BLaER1 treated with 17β-estradiol and CSF1 and Interleukin-3, amounts not matched to agents 10 nM and 100 nM (cell line): ENCODE results near the gene MCTP1.

ENCODE experiments used
- H3K27ac ChIP-seq, 11 experiments: shearing (Covaris generic); formaldehyde crosslinking; 2 replicates each; pipeline ENCODE4 v1.8.1; 2022
- H3K27me3 ChIP-seq, 11 experiments: shearing (Covaris generic); formaldehyde crosslinking; 2 replicates each; pipeline ENCODE4 v1.8.1; 2022
- H3K36me3 ChIP-seq, 11 experiments: shearing (Covaris generic); formaldehyde crosslinking; 2 replicates each; pipeline ENCODE4 v1.8.1; 2022
- H3K4me1 ChIP-seq, 10 experiments: shearing (Covaris generic); formaldehyde crosslinking; 2 replicates each; pipeline ENCODE4 v1.8.1; 2022
- H3K4me2 ChIP-seq, 11 experiments: shearing (Covaris generic); formaldehyde crosslinking; 2 replicates each; pipeline ENCODE4 v1.8.1; 2022
- H3K4me3 ChIP-seq, 10 experiments: shearing (Covaris generic); formaldehyde crosslinking; 2 replicates each; pipeline ENCODE4 v1.8.1; 2022
- H3K9ac ChIP-seq, 11 experiments: shearing (Covaris generic); formaldehyde crosslinking; 2 replicates each; pipeline ENCODE4 v1.8.1; 2022
- H3K9me3 ChIP-seq, 11 experiments: shearing (Covaris generic); formaldehyde crosslinking; replicated peaks in 1 of 11; 2 replicates each; pipeline ENCODE4 v1.8.1; 2022
- H4K20me1 ChIP-seq, 11 experiments: shearing (Covaris generic); formaldehyde crosslinking; 2 replicates each; pipeline ENCODE4 v1.8.1; 2022
- Cebpa-rat ChIP-seq, 11 experiments: shearing (Covaris generic); IDR thresholded peaks; 2 replicates each; pipeline ENCODE4 v1.8.1; 2022

MCTP1 gene

DNA sequence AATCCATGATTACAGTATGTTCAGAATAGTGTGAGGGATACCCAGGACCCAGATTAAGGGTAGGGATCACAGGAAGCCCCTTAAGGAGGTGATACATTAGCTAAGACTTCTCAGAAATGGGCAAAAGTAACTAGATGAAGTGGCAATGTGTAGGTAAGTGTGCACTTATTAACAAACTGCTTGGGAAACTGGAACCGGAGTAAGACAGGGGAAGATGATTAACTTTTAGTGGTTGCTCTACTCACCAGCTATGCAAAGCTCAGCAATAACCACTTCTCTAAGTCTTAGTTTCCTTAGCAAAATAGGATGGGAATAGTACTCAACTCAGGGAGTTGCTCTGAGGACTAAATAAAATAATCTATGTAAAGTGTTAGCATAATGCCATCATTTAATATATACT, 182.2 kb downstream of the MCTP1 start:
- H4K20me1 ChIP-seq = no peaks in the 10 kb centered on the region
- H3K36me3 ChIP-seq = no peaks in the 10 kb centered on the region
- no peak overlapping the region for H3K27ac ChIP-seq
- H3K4me3 ChIP-seq = no peak overlapping the region
- no peaks in the 10 kb centered on the region for H3K9me3 ChIP-seq
- H3K4me1 ChIP-seq = peaks cover 0 to 14% (median 0%) of the 10 kb centered on the region in 10 experiments; a peak in 3 of 20 replicates
- no peak for TF ChIP-seq Cebpa-rat (IDR thresholded peaks at IDR 0.05)
- H3K27me3 ChIP-seq = no peaks in the 10 kb centered on the region
- no peak overlapping the region for H3K9ac ChIP-seq
- peak overlapping the region in 2 of 11 experiments; percentile 23 to 29; a peak in 4 of 22 replicates for H3K4me2 ChIP-seq

DNA sequence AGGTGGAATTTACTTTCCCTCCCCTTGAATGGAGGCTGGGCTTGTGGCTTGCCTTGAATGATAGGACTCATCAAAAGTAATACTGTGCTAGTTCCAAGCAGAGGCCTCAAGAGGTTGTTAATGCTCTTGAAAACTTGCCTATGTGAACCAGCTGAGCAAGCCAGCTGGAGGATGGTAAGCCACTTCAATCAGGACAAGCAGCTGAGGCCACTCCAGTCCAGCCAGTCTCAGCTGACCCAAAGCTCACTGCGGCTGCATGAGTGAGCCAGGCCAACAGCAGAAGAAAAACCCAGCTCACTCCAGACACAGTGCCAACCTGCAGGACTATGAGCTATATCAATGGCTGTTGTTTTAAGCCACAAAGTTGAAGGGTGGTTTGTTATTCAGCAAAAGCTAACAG, 182.8 kb downstream of the MCTP1 start:
- Histone ChIP-seq H3K4me2 (peak overlapping the region in 2 of 11 experiments; percentile 23 to 29; a peak in 4 of 22 replicates), H3K9ac (no peak overlapping the region), H3K36me3 (no peaks in the 10 kb centered on the region), H3K9me3 (no peaks in the 10 kb centered on the region), H4K20me1 (no peaks in the 10 kb centered on the region), H3K27me3 (no peaks in the 10 kb centered on the region), H3K4me1 (peaks cover 0 to 14% (median 0%) of the 10 kb centered on the region in 10 experiments; a peak in 3 of 20 replicates), H3K4me3 (no peak overlapping the region), H3K27ac (no peak overlapping the region)
- TF ChIP-seq Cebpa-rat (IDR thresholded peaks at IDR 0.05) = no peak

DNA sequence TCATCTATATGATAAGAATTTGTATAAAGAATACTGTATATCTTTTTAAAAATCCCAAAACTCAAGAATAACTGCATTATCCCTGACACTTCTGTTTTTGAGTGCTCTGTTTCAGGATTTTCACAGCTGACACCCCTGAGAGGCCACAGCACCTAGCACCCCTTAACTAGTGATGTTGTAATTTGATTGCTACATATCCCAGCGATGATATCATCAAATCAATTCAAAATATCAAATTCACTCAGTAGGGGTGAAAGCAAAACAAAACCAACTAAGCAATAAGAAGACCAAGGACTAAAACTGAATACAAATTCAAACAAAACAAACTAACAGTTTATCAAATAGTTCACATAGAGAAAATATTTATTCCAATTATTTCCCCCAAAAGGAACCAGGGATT, 184.3 kb downstream of the MCTP1 start:
- Histone ChIP-seq H3K4me1 (peaks cover 0 to 14% (median 0%) of the 10 kb centered on the region in 10 experiments; a peak in 3 of 20 replicates), H3K4me2 (no peak overlapping the region), H3K27me3 (no peaks in the 10 kb centered on the region), H3K27ac (no peak overlapping the region), H3K36me3 (no peaks in the 10 kb centered on the region), H4K20me1 (no peaks in the 10 kb centered on the region), H3K4me3 (no peak overlapping the region), H3K9me3 (no peaks in the 10 kb centered on the region), H3K9ac (no peak overlapping the region)
- TF ChIP-seq Cebpa-rat (IDR thresholded peaks at IDR 0.05) = no peak

DNA sequence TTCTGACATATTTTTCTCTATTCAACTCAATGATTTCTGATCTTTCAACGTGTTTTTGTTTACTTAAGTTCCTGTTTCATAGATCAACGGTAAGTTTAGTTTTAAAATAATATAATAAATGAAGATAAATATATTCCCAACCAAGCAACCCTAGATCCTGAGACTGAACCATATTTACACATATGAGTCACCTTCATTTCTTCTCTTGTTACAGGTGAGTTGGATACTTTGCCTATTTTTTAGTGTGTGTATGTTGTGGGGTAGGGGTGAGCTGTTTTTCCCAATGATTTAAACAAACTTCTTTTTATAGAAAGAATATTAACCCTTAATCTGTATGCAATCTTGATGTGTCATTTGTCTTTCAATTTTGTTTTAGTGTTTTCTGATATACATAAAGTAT, 186.9 kb downstream of the MCTP1 start:
- peaks cover 0 to 8% (median 0%) of the 10 kb centered on the region in 10 experiments; a peak in 3 of 20 replicates for H3K4me1 ChIP-seq
- H3K9ac ChIP-seq = no peak overlapping the region
- no peak for TF ChIP-seq Cebpa-rat (IDR thresholded peaks at IDR 0.05)
- no peaks in the 10 kb centered on the region for H4K20me1 ChIP-seq
- H3K4me2 ChIP-seq = no peak overlapping the region
- H3K27ac ChIP-seq = no peak overlapping the region
- no peaks in the 10 kb centered on the region for H3K36me3 ChIP-seq
- no peaks in the 10 kb centered on the region for H3K27me3 ChIP-seq
- H3K4me3 ChIP-seq = no peak overlapping the region
- peaks cover 0 to 10% (median 0%) of the 10 kb centered on the region in 11 experiments; a peak in 6 of 22 replicates for H3K9me3 ChIP-seq

DNA sequence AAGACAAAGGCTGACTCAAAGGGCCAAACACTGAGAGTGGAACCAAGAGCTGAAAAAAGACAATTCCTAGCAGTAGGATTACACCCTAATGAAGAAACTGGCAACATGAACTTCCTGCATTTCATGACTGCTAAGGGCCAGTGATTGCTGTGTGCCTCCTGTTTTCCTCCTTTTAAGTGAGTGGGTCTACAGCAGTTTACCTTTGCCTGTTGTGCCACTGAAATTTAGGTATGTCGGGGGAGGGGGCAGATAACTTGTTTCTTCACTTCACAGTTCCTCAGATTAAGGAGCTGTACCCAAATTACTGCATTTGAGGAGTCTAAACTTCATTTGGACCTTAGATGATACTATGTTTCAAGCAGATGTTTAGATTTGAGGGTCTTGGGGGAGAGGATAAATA, 191.7 kb downstream of the MCTP1 start:
- Histone ChIP-seq H3K9me3 (peaks cover 0 to 23% (median 0%) of the 10 kb centered on the region in 11 experiments; a peak in 7 of 22 replicates), H3K36me3 (no peaks in the 10 kb centered on the region), H3K4me3 (no peak overlapping the region), H4K20me1 (no peaks in the 10 kb centered on the region), H3K27me3 (no peaks in the 10 kb centered on the region), H3K4me2 (no peak overlapping the region), H3K4me1 (peaks cover 0 to 22% (median 1%) of the 10 kb centered on the region in 10 experiments; a peak in 12 of 20 replicates), H3K27ac (no peak overlapping the region), H3K9ac (no peak overlapping the region)
- TF ChIP-seq Cebpa-rat (IDR thresholded peaks at IDR 0.05) = no peak

DNA sequence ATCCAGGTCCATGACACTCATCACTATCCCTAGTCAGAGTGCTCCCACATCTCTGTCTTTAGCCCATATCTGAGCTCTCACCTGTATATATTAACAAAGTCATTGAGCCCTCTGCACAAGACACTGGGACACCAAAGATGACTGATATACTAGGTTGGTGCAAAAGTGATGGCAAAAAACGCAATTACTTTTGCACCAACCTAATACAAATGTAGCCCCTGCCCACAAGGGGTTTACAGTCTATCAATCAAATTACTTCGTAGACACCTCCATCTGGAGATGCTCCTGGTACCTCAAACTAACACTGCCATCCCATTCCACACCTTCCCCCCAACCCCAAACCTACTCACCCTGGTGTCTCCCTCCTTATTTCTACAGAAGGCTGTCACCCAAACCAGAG, 194.1 kb downstream of the MCTP1 start:
- Histone ChIP-seq H4K20me1 (no peaks in the 10 kb centered on the region), H3K4me1 (peaks cover 13 to 46% (median 19%) of the 10 kb centered on the region in 10 experiments; a peak in 19 of 20 replicates), H3K9ac (no peak overlapping the region), H3K27me3 (no peaks in the 10 kb centered on the region), H3K9me3 (peaks cover 0 to 23% (median 0%) of the 10 kb centered on the region in 11 experiments; a peak in 7 of 22 replicates), H3K36me3 (no peaks in the 10 kb centered on the region), H3K27ac (no peak overlapping the region), H3K4me3 (no peak overlapping the region), H3K4me2 (no peak overlapping the region)
- no peak for TF ChIP-seq Cebpa-rat (IDR thresholded peaks at IDR 0.05)

DNA sequence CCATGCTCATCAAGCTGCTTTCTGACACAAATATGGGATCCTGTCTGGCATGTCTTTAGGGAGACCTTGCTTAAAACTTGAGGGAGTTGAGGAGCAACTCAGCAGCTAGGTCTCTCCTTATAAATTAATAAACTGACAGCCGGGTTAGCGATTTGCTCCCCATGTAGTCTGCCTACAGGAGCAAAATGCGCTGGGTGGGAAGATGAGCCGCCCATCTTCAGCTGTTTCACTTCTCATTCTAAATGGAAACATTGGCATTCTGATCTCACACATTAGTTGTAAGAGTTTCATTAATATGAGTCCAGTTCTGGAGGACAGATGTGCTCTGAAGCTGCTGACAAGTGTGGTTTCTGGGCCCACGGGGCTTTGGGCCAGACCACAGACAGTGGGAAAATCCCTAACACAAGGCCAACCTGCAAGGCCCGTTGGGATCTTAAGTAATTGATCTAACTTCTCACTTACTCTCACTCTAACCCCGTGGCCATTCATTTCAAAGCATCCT, 197.0 kb downstream of the MCTP1 start:
- Histone ChIP-seq H3K4me1 (peaks cover 13 to 67% (median 19%) of the 10 kb centered on the region in 10 experiments; a peak in 19 of 20 replicates), H3K4me3 (no peak overlapping the region; a peak in 1 of 20 replicates), H4K20me1 (no peaks in the 10 kb centered on the region), H3K9ac (peak overlapping the region in 3 of 11 experiments; percentile 48 to 74 (median 74); a peak in 6 of 22 replicates), H3K27ac (peak overlapping the region in 7 of 11 experiments; percentile 26 to 89 (median 61); a peak in 12 of 22 replicates), H3K4me2 (peak overlapping the region; percentile 17 to 88 (median 69); a peak in 20 of 22 replicates), H3K27me3 (no peaks in the 10 kb centered on the region), H3K9me3 (peaks cover 0 to 12% (median 0%) of the 10 kb centered on the region in 11 experiments; a peak in 6 of 22 replicates), H3K36me3 (no peaks in the 10 kb centered on the region)
- no peak for TF ChIP-seq Cebpa-rat (IDR thresholded peaks at IDR 0.05)

DNA sequence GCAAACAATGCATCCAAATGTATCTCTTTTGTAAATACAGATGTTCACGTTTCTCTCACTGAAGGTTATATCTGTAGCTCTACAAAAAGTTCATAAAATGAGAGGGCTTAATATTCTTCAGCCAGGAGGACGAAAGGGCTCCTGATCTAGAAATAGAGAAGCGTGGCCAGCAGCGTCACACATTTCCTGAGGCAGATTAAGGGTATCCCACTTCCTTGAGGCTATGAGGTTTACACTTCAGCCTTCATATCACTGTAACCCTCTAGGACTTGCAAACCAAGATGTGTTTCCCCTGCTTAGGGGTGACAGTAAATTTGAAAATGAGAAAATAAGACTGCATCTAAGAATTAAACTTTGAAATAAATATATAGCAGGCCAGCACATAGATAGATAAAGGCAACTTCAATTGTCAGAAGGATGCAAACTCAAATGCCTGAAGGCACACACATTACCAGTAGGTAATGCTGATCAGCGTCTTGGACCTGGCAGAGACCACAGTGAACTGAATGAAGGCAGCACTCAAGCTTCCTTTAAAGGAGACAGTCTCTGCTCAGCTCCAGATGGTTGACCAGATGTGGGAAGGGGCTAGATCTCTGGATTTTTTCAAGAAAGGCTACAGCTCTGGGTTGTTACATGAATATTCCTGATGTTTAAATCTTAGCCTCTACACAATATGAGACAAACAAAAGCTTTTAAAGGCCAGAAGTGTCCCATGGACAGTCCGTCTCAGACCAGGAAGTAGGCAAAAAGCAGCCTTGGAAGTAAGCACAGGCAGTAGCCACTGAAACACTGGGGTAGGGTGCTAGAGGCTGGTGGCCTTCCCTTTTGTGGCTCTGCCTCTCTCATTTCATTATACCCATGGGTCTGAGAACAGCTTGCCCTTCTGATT, 197.7 kb downstream of the MCTP1 start:
- Histone ChIP-seq H3K27ac (peak overlapping the region in 7 of 11 experiments; percentile 26 to 89 (median 61); a peak in 12 of 22 replicates), H3K9me3 (peaks cover 0 to 10% (median 0%) of the 10 kb centered on the region in 11 experiments; a peak in 3 of 22 replicates), H4K20me1 (no peaks in the 10 kb centered on the region), H3K4me3 (no peak overlapping the region; a peak in 1 of 20 replicates), H3K4me2 (peak overlapping the region; percentile 31 to 88 (median 69); a peak in 21 of 22 replicates), H3K36me3 (no peaks in the 10 kb centered on the region), H3K4me1 (peaks cover 14 to 73% (median 25%) of the 10 kb centered on the region in 10 experiments; a peak in 19 of 20 replicates), H3K9ac (peak overlapping the region in 3 of 11 experiments; percentile 48 to 74 (median 74); a peak in 6 of 22 replicates), H3K27me3 (no peaks in the 10 kb centered on the region)
- no peak for TF ChIP-seq Cebpa-rat (IDR thresholded peaks at IDR 0.05)

DNA sequence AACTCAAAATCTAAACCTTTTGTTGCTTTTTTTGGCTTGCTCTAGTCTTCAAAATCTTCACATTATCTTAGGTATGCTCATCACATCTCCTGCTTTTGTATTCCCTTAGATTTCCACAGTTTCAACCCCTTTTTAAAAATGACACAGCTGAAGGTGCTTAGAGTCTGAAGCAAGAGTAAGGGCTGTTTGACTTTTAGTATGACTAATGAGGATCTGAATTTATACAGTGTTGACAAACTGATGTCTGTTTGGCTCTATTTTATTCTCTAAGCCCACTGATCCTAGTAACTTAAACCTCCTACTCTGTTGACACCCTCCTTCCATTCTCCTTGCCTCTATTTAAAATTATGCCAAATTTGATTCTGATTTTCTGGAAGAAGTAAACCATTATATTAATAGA, 200.1 kb downstream of the MCTP1 start:
- H3K9ac ChIP-seq = no peak overlapping the region
- H3K9me3 ChIP-seq = no peaks in the 10 kb centered on the region
- TF ChIP-seq Cebpa-rat (IDR thresholded peaks at IDR 0.05) = no peak
- no peaks in the 10 kb centered on the region for H3K36me3 ChIP-seq
- no peak overlapping the region for H3K4me3 ChIP-seq
- no peaks in the 10 kb centered on the region; a peak in 1 of 22 replicates for H3K27me3 ChIP-seq
- peaks cover 0 to 9% (median 0%) of the 10 kb centered on the region in 11 experiments; a peak in 4 of 22 replicates for H4K20me1 ChIP-seq
- peaks cover 25 to 71% (median 35%) of the 10 kb centered on the region in 10 experiments for H3K4me1 ChIP-seq
- no peak overlapping the region for H3K27ac ChIP-seq
- H3K4me2 ChIP-seq = peak overlapping the region in 1 of 11 experiments; percentile 6; a peak in 1 of 22 replicates
